Ramos (cell line): ENCODE data around the gene ZNF646.

Source experiments
- in situ Hi-C: fragments of 300-500 bp; cut with MboI; formaldehyde crosslinking; loops from one replicate; pipeline ENCODE4 v1.14.3; 2022; ENCODE audit warnings: low sequenced_read_pairs; ENCODE audit not compliant: unreplicated experiment

The ZNF646 gene

GRCh38 chr16:31073970-31074813, at the start of gene ZNF646, which contains the start of gene ZNF668:
Gene ZNF646, plus strand, starts transcription at chr16:31074422. Its CDS starts 1,903 bp downstream, at chr16:31076325.
Gene ZNF668, minus strand, starts transcription at chr16:31074240. Its CDS starts 9,781 bp downstream, at chr16:31064459.
- in situ Hi-C loops = no loop called here

DNA sequence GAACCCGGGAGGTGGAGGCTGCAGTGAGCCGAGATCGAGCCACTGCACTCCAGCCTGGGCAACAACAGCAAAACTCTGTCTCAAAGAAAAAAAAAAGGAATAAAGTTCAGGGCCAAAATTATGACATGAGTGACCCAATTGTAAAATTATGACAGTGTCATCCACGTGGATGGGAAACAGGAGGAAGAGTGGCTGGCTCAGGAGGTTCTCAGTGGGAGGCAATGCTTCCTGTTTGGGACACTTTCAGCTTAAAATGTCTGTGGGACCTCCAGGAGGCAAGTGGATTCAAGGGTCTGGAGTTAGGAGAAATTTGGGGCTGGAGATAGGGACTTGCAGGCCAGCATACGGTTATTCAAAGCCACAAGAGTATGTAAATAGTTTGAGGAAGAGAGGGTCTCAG, 48.9 kb upstream of the ZNF646 start:
- in situ Hi-C loops = no loop called here

GRCh38 chr16:31029272-31029671, 45.0 kb upstream of the ZNF646 start:
- in situ Hi-C loops = no loop called here

- in situ Hi-C loops = no loop called here
Measured at GRCh38 chr16:31031276-31031675, 42.9 kb upstream of the ZNF646 start.

DNA sequence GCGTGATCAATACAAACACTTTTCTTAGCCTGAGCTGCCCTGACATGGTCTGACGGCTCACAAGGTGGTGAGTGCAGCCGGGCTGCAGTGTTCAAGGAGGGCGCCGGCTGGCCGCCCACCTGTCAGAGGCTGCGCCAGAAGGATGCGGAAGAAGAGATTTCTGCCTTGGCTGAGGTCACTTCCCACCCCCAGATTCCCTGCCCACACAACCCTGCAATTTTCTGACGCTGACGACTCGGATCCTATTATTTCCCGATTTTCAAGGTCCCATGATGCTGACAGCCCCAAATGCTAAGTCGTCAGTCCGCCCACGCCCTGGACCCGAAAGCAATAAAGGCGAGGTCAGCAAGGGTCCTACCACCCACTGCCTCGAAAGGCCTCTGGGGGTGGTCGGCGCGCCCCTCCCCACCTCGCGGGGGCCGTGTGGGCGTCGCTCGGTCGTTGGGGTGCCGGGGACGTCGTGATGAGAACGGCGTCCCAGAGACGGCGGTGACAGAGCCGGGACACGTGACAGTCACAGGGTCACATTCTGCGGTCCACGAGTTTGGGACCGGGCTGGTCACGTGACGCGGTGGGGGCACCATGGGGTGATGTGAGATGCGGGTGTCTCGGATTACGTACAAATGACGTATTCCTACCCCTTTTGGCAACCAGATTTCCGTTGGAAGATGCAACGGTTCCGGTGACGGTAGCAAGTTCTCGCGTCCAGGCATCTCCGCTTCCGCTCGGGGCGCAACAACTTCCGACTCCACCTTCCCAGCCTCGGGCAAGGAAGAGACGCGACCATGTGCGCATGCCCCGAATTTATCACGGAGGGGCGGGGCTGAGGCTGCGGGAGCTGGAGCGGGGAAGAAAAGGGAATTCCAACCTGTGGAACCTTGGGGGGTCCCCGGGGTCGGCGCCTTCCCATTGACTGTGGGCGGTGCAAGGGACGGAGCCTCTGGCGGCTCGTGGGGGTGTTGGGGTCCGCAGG, 41.2 kb upstream of the ZNF646 start, which contains the start of gene STX4:
Gene STX4 (plus strand): TSS at position 823 of the 973 bp plus-strand sequence. CDS start 248 bp downstream, outside the sequence.
- in situ Hi-C loops = no loop called here

DNA sequence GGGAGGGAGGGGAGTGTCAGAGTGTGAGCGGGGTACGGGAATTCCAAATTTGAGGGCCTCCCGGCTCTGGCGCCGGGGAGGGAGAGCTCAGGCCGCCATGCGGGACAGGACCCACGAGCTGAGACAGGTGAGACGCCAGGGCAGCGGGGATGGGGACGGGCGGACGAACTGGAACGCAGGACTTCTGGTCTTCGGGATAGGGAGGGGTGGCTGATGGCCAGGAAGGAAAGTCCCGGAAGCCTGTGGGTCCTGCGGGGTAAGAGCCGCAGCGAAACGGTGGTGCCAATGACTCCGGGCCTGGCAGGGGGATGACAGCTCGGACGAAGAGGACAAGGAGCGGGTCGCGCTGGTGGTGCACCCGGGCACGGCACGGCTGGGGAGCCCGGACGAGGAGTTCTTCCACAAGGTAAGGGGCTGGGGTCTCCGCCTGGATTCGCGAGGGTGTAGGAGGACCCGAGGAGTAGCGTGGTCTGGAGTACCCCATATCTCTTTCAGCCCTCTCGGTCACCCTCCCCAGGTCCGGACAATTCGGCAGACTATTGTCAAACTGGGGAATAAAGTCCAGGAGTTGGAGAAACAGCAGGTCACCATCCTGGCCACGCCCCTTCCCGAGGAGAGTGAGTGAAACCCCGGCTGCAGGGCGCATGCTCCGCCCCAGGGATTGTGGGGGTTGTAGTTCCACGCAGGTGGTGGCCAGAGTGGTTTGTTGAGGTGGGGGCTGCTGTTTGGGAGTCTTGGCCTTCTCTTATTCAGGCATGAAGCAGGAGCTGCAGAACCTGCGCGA, 40.3 kb upstream of the ZNF646 start:
- in situ Hi-C loops = no loop called here

DNA sequence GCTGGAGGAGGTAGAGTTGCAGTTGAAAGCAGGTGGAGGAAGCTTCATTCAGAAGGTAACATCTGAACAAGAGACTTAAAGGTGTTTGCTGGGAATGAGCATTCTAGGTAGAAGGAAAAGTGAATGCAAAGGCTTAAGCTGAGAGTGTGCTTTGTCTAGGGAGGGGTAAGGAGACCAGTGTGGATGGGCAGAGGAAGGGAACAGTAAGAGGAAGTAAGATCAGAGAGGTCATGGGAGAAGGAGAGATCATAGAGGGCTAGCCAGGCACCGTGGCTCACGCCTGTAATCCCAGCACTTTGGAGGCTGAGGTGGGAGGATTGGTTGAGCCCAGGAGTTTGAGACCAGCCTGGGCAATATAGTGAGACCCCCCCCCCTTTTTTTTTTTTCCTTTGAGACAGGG, 37.5 kb upstream of the ZNF646 start:
- in situ Hi-C loops = no loop called here

GRCh38 chr16:31038993-31039392, 35.2 kb upstream of the ZNF646 start:
- in situ Hi-C loops = no loop called here

DNA sequence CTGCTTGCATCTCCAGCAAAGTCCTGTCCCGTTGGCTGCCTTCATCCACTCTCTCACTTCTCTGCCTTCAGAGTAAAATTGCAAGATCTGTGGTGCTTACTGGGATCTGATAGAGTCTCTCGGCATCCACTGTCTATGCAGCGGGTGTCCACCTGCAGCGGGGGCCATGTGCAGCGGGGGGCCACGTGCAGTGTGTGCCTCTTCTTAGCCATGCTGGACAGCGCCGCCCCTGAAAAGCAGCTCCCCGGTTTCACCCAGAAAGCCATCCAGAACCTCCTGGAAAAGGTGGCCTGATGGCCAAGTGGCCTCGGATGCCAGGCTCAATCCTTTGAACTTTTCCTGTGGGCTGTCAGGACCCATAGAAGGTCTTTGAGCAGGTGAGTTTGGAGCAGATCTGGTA, 31.4 kb upstream of the ZNF646 start:
- in situ Hi-C loops = no loop called here

DNA sequence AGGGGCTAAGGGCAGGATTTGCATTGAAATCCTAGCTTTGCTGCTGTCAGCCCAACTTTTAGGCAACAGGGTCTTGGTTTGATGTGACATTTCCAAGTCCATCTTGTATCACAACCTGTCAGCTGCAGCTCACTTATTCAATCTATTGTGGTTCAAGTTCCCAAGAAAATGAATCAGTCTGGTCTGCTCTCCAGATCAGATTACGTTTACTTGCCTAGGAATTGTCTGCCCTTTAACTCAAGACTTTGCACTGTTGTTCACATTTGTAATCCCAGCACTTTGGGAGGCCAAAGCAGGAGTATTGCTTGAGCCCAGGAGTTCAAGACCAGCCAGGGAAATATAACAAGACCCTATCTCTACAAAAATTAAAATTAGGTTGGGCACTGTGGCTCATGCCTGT, 30.9 kb upstream of the ZNF646 start:
- in situ Hi-C loops = no loop called here

DNA sequence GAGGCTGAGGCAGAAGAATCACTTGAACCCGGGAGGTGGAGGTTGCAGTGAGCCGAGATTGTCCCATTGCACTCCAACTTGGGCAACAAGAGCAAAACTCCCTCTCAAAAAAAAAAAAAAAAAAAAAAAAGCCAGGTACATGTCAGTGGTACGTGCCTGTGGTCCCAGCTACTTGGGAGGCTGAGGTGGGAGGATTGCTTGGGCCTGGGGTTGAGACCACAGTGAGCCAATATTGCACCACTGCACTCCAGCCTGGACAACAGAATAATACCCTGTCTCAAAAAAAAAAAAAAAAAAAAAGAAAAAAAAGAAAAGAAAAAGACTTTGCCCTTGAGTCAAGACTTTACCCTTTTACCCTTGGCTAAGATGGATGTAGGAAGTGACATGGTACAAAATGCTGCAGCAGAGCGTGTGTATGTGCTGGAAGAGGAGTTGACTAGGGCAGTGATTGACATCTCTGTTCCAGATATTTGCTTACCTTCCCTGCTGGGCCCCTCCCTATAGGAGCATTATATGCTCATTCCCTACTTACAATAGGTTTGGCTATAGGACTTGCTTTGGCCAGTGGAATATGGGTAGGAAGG, 30.2 kb upstream of the ZNF646 start:
- in situ Hi-C loops = no loop called here

DNA sequence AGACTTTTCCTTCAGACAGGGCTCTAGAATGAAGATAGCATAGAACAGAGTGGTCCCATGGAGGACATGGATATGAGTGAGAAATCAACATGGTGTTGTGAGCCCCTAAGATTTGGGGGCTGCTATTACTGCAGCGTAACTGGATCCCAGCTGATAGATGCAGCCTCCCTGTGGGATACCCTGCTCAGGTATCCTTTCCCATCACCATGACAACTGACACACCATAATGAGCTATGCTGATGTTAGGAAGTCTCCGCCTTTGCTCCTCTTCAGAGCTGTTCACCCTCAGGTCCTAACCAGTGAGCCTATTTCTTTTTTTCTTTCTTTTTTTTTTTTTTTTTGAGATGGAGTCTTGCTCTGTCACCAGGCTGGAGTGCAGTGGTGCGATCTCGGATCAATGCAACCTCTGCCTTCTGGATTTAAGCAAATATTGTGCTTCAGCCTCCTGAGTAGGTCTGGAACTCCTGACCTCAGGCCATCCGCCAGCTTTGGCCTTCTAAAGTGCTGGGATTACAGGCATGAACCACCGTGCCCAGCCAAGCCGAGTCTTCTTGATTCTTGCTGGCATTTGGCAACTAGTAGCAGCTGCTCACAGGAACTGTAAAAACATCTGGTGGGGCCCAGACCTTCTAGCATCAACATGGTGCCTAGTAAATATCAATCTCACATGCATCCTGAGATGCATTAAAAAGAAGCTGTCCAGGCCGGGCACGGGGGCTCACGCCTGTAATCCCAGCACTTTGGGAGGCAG, 23.8 kb upstream of the ZNF646 start:
- in situ Hi-C loops = no loop called here

GRCh38 chr16:31052114-31052513, 22.1 kb upstream of the ZNF646 start:
- in situ Hi-C loops = no loop called here

GRCh38 chr16:31055613-31056012, 18.6 kb upstream of the ZNF646 start:
- in situ Hi-C loops = no loop called here

DNA sequence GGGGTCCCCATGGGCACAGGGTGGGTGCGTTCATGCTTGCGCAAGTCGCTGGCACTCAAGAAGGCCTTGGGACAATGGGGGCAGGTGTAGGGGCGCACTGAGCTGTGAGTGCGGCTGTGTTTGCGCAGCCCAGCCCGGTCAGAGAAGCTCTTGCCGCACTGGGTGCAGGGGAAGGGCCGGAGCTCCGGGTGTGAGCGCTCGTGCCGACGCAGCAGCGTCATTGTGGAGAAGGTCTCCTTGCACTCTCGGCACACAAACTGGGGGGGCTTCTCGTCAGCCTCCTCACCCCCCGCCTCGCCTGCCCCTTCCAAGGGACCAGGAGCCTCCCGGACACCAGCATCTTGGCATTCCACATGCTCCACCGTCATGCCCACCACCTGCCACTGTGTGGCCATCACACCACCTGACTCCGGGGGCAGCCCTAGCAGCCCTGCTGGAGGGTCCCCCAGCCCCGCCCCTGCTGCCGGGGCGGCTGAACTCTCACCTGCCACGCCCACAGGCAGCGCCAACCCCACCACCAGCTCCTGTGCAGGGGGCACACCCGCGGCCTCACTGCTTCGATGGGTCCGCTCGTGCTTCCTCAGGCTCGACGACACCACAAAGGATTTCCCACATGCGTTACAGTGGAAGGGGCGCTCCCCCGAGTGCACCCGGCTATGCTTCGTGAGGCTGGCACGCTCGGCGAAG, 13.0 kb upstream of the ZNF646 start:
- in situ Hi-C loops = no loop called here

- in situ Hi-C loops = no loop called here
Measured at GRCh38 chr16:31061813-31062440, 12.3 kb upstream of the ZNF646 start.

DNA sequence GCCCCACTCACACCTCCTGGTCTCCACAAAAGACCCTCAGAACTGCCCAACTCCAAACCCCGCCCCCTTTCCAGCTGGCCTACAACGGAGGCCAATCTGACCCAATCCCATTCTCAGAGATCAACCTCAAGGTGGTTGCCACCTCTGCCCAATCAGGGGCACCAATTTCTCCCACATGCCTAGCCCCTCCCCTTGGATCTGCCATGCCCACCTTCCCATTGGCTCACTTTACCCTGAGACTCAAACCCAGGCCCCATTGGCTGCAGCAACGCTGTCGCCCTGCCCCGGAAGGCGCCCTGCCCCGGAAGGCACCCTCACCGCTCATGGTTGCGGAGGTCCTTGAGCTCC, 10.8 kb upstream of the ZNF646 start:
- in situ Hi-C loops = no loop called here
